ENCODE data around the gene ZNF182.
"Not testable (repeated sequence)": the region's sequence is repeated elsewhere in the genome, so short reads cannot be mapped to it uniquely, and the experiment has no call there.

DNA sequence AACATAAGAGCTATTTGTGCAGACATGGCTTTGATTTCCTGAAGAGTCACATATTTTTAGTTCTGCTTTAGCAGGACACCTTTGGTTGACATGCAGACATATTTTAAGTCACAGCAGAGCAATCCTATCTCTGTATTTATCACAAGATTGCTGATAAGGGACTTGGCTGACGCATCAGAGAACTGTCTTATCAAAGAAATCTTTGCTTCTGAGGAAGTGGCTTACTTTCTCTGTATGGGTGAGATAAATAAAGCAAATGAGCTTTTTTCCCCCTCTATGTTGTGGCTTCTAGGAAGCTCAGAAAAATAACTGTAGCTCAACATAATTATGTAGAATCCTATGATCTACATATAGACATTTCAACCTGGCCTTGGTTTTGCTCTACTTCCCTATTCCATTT is 16.1 kb upstream of the ZNF182 start:
- TF ChIP-seq, protein P1, sequence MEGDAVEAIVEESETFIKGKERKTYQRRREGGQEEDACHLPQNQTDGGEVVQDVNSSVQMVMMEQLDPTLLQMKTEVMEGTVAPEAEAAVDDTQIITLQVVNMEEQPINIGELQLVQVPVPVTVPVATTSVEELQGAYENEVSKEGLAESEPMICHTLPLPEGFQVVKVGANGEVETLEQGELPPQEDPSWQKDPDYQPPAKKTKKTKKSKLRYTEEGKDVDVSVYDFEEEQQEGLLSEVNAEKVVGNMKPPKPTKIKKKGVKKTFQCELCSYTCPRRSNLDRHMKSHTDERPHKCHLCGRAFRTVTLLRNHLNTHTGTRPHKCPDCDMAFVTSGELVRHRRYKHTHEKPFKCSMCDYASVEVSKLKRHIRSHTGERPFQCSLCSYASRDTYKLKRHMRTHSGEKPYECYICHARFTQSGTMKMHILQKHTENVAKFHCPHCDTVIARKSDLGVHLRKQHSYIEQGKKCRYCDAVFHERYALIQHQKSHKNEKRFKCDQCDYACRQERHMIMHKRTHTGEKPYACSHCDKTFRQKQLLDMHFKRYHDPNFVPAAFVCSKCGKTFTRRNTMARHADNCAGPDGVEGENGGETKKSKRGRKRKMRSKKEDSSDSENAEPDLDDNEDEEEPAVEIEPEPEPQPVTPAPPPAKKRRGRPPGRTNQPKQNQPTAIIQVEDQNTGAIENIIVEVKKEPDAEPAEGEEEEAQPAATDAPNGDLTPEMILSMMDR (IDR thresholded peaks at IDR 0.05) = not testable (repeated sequence)
- TF ChIP-seq ZFX (IDR thresholded peaks at IDR 0.05; ENCODE audit: borderline replicate concordance) = not testable (repeated sequence)

Measured in 22Rv1 (cell line).